ELR (cell line): Measurements from ENCODE around the gene SND1.
"Not testable (repeated sequence)": the region's sequence is repeated elsewhere in the genome, so short reads cannot be mapped to it uniquely, and the experiment has no call there.

Experiments
- DNase-seq: peaks from one replicate; pipeline ENCODE4 v3.0.0-alpha.2; 2015; ENCODE audit warnings: low read depth

Gene SND1

DNA sequence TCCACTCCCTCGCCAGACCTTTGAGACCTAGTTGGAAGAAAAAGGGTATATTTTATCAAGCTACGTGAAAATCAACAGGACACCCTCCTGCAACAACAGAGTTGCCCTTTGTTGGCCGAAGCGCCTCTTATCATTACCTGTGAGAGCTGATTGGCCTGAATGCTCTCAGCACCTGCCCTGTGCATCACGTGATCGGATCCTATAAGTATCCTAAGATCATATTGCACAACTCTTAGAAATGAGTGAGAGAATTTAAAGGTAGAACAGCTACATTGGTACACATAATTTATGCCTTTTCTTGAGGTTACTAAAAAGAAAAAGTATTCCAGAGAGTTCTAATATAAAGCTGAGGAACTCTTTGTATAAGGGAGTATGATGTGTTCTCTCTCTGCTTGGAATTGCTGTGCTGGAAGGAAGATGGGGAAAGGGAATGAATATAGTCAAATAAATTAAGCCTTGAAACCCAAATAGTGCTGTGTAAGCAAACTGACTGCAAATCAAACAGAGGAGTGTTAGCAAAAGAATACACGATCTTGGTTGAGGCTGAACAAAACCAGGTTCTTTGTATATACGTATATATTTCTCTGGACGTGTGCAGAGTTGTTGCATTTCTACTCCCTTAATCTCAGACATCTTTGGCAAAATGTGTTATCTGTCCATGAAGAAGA, 309.9 kb downstream of the SND1 start:
- DNase-seq, result no peak

DNA sequence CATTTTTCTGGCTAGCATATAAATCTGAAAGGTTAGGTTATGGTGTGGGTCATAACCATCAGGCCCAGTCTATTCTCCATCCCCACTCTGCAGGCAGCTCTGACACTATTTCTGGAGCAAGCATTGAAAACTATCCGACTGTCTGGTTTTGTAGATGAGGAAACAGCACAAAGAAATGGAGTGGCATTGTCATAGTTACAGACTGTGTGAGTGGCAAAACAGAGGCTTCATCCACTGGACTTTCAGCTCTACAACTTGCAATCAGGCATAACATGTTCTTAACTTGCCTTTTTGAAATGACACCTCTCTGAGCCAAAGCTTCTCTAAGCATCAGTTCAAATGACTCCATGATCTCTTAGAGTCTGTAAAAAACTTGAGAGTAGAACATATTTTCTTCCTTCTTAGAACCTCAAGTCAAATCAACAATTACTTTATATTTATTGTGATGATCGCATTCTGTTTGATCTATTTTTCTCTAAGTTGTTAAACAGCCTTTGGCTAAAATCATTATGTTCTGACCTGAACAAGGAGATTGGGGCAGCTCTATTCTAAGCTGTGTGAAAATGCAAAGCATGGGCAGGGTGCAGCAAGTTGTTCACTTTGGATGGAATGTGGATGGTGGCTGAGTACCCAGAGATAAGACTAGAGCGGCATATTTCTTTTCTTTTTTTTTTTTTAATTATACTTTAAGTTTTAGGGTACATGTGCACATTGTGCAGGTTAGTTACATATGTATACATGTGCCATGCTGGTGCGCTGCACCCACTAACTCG, 310.8 kb downstream of the SND1 start:
- DNase-seq, result no peak

DNA sequence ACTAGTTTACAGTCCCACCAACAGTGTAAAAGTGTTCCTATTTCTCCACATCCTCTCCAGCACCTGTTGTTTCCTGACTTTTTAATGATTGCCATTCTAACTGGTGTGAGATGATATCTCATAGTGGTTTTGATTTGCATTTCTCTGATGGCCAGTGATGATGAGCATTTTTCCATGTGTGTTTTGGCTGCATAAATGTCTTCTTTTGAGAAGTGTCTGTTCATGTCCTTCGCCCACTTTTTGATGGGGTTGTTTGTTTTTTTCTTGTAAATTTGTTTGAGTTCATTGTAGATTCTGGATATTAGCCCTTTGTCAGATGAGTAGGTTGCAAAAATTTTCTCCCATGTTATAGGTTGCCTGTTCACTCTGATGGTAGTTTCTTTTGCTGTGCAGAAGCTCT, 311.9 kb downstream of the SND1 start:
- not testable (repeated sequence) for DNase-seq

DNA sequence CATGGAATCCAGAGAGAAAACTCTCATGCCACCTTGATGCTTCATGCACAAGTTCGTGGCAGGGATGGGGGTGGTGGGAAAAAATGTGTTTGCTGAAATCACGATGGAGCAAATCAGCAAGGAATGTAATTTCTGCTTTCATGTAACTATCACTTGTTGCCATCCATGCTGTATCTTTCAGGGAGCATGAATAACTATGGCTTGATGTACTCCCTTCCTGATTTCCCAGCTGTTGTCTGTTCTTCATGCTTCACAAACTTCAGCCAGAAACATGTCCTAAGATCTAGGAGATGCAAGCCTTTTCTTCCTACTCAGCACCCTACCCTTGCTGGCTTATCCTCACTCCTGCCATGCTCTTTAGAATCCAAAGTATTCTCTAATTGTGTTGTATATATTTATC, 315.3 kb downstream of the SND1 start:
- no peak for DNase-seq

DNA sequence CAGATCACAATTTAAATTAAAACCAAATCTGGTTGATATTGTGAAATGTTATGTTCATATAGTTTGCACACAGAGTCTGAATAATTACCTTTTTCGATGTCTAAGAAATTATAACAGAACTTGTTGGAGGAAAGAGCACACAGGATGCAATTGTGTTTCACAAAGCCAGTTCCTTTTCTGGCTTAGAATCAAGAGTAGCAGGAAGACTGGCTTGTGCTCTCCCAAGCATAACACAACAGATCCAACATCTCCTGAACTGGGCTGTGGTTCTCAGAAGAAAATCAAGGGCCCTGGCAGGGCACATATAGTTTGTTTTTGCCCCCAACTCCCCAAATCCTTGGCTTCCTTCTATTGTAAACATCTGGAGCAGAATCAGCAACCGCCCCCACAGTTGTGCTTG, 316.6 kb downstream of the SND1 start:
- DNase-seq, result no peak

DNA sequence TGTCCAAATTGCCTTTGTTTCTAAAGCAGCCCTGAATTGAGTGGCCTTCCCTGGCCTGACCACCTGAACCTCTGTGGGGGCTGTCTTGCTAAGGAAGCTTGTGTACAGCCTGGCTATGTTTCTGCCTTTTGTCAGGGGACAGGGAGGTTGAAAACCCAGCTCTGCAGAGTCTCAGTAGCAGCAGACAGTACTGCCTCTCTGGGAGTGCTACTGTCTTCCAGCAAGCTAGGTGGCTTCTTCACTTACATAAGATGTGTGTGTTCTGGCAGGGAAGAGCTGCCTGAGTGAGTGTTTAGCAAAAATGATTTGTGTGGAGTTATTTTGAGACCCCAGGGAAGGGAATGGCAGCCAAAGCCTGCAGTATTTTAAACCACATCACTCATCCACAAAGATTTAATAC, 321.8 kb downstream of the SND1 start:
- DNase-seq, result no peak

DNA sequence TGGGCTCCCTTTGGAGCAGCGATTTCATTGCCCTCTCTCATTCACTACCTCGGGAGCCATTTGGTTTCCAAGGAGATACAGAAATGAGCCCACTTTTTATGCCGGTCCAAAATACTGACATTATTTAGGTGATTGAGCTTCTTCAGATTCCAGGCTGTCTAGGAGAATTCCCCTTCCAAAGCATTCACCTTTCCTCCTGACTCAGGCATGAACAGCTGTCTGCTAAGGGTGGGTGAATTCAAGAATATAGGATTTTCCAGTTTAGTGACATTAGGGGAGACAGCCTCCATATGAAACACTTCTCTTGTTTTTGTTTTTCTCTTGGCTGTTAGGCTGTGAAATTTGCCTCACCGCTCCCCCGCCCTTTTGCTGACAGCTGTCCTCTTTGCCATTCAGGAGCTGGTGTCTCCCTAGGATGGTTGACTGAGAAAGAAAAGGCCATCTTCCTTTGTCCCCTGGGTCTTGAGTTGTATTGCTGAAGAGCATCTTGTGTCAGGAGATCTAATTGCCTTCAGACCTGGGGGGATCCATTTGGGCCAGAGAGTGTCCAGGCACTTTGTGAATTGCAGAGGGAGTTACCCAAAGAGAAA, 322.5 kb downstream of the SND1 start:
- no peak for DNase-seq

DNA sequence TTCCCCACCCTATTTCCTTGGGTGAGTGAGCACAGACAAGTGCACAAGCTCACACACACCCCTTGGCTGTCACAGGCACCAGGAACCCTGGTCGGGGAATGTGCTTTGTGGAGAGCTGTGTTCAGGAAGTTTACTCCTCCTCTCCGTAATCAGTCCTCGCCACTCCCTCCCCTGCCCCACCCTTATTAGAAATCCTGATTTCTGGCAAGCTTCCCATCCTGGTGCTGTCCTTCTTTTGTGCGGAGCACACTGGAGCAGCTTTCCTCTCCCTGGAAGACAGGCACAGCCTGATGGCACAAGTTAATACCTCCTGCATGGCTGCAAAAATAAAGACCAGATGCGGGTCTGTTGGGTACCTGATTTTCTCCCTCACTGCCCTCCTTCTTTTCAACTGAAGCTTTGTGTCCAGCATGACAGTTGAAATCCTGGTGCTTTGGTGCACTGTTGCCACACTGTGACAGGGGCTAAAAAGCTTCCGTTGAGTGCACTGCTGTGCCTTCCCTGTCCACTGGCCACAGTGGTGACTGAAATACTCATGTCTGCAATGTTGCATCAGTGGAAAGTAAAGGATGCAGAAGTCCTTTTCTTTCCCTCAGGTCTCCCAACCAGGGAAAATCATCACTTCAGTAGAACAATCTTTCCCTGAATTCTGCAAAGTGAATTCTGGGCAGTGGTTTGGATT, 324.2 kb downstream of the SND1 start:
- DNase-seq, result no peak

DNA sequence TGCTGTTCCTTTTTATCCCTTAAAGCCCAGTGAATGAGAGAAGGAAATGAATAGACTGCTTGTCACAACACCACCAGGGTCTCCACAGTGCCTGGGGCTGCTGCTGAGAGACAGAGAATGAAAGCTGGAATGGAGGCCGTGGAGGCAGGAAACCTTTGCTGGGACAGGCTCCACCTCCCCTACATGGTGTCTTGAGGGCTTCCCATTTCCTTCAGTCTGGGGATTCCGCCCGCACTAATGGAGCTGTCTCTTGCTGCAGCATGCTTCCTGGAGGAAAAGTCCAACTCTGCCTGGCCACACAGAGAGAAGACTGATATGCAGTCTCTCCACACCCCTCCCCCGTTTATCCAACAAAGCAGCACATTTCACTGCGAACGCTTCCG, 324.7 kb downstream of the SND1 start:
- DNase-seq, result no peak

DNA sequence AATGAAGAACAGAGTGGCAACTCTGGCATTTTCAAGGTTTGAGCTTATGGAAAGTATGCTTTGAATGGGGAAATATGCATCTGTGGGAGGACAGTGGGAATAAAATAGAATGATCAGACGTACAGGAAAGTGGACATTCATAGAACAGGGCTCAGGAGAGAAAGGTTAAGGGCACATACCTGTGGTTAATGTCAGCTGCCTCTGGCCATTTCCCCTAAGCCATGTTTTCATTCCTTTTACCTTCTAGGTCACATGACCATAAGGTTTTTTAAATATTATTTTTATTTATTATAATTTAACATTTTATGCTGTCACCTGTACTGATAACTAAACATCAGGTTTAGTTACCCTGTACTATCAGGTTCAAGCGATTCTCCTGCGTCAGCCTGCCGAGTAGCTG, 326.4 kb downstream of the SND1 start:
- no peak for DNase-seq

DNA sequence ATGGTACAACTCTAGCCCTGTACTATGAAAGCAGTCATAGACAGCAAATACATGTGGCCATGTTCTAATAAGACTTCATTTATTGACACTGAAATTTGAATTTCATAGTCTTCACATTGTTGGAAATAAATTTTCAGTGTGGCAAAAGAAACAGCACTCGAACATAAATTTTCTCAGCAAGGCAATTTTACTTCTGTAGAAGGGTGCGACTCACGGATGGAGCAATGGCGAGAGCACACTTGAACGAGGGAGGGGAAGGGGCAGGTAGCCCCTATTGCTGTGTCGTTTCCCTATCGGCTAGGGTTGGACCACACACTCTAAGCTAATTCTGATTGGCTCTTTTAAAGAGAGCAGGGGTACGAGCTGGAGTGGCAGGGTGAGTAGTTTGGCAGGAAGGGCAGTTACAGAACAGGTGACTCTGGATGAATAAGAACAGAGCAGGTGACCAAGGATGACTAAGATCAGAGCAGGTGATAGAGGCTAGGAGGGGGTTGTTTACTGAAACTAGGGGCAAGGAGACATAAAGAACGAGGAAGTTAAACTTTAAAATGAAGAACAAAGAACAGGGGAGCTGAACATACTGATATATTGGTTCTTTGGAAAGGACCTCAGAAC, 327.2 kb downstream of the SND1 start:
- no peak for DNase-seq

DNA sequence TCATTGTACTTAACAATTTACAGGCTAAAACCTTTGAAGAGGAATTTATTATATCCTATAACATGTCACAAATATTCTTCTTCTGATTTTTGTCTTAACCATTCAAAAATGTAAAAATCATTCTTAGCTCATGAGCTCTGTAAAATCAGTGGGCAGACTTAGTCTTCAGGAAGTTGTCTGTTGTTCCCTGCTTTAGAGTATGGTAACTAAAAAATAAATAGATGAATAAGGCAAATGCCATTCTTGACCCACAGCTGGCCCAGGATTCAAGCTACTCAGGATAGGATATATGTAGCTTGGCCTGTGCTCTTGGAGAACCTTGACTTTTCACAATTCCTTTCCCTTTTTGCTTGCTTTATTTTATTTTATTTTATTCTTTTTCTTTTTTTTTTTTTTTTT, 327.7 kb downstream of the SND1 start:
- DNase-seq, result no peak

DNA sequence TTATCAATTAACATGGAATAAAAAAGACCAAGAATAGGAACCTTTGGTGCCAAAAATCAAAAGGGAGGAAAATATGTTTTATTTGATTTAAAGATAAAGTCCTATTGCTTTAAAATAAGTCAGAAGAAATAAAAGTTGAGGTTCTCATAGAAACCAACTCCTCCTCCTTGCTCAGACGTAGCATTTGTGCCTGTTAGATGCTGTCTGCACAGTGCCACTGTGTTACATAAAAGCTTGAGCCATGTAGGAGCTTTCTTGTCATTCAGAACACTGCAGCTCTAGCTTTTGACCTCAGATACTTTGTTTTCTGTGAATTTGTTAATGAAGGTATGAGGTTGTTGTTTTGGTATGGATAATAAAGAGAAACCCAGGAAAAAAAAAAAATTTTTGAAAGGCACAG, 328.9 kb downstream of the SND1 start:
- DNase-seq, result no peak

DNA sequence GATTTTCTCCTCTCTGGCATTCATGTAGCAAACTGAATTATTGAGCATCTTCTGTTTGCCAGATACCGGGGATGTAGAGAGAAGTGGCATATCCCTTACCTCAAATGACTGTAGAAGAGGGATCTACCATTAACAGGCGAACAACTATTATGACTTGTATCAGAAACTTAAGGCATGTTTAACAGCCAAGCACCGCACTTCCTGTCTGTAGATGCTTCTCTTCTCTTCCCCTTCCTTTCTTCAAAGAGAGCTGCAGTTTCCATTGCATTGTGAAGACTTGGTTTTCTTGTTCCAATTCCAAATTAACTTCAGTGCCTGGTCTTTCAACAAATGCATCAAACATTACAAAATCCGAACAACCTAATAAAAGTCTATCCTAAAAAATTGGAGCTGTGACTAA, 330.0 kb downstream of the SND1 start:
- no peak for DNase-seq

DNA sequence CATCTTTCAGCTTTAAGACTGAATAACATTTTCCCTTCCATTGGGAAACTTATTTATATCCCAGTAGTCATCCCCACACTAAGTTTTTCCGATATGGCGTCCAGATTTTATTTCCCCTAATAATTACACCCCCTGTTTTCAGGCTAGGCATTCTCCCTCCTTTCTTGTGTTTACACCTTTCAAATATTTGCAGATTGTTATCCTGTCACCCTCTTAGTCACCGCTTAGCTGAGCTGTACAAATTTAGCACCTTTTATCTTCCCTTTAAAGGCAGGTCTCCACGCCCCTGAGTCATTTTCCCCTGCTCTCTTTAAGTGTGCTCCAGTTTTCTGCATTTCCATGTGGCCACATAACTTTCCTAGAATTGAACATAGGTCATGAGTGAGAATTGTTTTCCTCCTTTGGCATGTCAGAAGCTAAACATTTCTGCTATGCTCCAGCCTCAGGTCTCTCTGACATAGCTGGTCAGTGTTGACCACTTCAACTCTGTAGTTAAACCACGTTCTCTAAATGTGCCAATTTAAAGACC, 331.9 kb downstream of the SND1 start:
- no peak for DNase-seq

DNA sequence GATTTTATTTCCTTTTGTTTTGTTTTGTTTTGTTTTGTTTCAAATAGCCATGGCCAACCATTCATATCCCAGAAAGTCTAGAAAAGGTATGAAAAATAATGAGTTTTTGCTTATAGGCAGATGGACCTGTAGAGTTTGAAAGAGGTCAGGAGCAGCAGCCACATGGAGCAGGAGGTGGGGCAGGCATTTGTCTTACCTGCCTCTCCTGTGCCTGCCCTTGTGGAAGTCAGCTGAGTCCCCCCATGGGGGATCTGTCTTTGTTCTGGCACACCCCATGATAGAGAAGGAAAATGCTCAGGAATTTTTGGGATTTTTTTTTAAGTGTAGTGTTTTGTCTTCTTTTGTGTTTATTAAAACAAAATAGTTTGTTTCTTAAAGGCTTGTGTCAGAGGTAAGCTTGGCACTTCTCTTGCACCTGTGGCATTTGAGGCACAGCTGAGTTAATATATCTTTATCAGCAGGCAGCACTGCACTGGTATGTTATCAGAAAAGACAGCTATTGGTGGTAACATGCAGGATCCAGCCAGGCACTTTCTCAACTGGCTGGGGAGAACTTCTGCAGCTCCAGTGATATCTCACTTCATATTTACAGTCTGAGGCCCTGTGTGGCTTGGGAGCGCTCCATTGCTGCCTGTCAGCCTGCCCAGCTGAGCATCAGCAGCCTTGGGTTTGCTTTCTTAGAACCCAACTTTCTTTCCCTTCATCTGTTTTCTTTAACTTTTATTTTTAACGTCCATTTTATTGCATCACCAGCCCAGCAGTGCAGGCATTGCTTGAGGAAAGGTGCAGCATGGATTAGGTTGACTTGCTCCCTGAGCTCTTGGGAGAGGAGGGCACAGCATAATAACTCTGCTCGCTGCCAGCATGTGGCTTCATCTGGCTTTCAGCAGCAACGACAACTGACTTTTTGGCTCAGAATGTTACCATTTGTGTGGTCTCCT, 334.9 kb downstream of the SND1 start:
- DNase-seq, result no peak

DNA sequence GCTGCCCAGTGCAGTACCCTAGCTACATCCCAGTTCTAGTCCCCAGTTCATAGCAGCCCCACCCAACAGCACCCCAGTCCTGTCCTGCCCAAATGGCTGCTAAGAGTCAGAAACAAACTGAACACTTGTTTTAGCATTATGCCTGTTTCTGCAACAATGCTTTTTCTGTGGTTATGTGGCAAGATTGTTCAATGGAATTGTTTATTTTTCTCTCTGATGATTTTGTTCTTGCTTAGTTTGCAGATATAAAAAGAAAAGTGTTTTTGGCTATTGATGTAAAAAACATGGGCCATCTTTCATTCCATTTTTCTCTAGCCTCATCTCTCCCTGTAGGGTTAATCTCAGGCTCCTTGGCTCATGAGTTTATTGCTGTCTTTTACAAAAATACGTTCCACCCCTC, 336.8 kb downstream of the SND1 start:
- DNase-seq, result no peak

DNA sequence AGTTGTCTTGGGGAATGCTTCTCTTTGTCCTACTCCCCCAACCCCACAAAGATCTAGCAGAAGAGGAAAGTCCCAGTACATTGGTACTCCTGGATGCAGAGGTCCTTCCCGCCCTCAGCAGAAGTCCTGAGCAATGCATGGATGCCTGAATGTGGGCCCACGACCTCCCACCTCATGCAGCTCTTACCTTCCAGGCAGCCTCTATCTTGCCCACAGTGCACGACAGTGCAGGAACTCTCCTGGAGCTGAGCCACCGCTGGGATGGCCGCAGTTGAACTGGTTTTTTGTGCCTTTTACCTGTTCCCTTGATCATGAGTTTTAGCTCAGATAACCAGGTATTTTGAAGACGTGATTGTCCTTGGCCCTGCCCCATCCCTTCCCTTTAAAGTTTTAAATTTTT, 341.3 kb downstream of the SND1 start:
- no peak for DNase-seq

DNA sequence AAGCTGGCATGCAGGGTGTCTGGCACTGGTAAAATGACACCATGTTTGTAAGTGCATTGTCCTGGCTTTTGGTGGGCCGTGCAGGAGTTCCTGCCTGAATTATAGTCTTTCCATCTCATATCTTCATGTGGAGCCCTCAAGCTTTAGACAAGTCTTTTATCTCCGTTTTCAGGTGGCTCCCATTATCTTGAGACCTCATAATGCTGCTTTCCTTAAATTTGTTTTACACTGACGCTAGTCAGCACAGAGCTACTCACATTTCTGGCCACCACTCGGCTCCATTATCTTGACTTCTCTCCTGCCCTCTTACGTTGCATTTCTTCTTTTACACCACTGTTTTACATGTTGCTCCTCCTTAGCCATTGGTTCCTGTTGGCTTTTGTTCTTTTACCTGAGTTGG, 342.0 kb downstream of the SND1 start:
- no peak for DNase-seq

DNA sequence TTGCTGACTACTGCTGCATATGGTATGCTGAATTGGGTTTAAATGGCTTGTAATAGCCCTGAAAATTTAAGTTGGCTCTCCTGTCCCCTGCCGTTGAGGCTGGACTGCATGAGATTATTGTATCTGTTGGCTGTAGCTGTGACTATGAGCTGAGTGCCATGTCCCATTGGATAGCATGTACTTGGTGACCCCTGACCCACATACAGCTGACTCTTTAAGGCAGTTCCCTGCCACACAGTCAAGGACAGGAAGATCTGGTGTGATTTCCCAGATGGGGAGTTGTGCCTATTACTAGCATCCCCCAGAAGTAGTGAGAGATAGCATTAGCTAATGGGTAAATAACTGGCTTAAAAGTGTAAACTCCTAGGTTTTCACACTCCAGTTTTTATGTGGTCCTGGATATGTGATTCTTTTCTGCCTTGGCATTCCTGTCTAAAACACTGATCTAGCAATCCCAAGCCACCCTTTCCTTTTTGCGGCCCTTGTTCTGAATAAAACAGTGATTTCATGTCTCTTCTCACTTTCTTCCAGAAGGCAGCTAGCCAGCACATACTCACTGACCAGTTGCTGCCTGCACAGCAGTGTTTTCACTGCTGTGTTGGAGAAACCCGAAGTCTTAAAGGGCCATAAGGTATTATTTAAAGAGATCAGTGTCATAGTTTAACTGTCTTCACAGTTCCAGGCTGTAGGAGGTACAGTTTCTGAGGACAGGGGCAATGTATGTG, 343.3 kb downstream of the SND1 start:
- no peak for DNase-seq

DNA sequence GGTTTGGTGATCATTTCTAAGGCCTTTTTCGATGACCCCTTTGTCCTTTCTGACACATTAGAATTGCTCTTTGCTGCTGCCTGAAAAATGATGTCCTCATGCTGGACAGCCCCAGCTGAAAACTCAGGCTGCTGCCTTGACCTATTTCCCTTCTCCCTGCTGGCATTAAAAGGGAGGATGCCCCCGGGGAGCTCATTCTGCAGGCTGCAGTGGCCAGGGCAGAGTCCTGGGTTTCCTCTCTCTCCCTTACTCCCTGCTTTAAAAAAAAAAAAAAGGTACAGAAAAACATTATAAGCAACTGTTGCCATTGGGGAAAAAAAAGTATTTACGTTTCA, 343.9 kb downstream of the SND1 start:
- DNase-seq, result no peak
